ENCODE results near the gene MTHFD1L.

Gene MTHFD1L

GRCh38 chr6:151004383-151005024, 139.0 kb downstream of the MTHFD1L start:
- TF ChIP-seq POLR2AphosphoS5 (IDR thresholded peaks at IDR 0.05; ENCODE audit: low read depth, low read length): no peak
- TF ChIP-seq POU2F2 (IDR thresholded peaks at IDR 0.05; ENCODE audit: low read depth, low read length): no peak
- no peak for TF ChIP-seq POLR2A (IDR thresholded peaks at IDR 0.05; ENCODE audit: low read depth, low read length)
- TF ChIP-seq TAF1 (IDR thresholded peaks at IDR 0.05; ENCODE audit: low read depth, low read length): no peak
- no peak for TF ChIP-seq PAX5 (IDR thresholded peaks at IDR 0.05; ENCODE audit: insufficient read depth, low read length, severe bottlenecking)
- no peak for TF ChIP-seq SPI1 (IDR thresholded peaks at IDR 0.05; ENCODE audit: low read depth, low read length)

GRCh38 chr6:151005164-151005563, 139.7 kb downstream of the MTHFD1L start:
- FAIRE-seq (no peak), DNase-seq (ENCODE audit: insufficient read length, low spot score) (no peak)
- TF ChIP-seq TAF1 (IDR thresholded peaks at IDR 0.05; ENCODE audit: low read depth, low read length) (no peak), PAX5 (IDR thresholded peaks at IDR 0.05; ENCODE audit: insufficient read depth, low read length, severe bottlenecking) (no peak), POLR2A (IDR thresholded peaks at IDR 0.05; ENCODE audit: low read depth, low read length) (no peak), POU2F2 (IDR thresholded peaks at IDR 0.05; ENCODE audit: low read depth, low read length) (no peak), SPI1 (IDR thresholded peaks at IDR 0.05; ENCODE audit: low read depth, low read length) (no peak), POLR2AphosphoS5 (IDR thresholded peaks at IDR 0.05; ENCODE audit: low read depth, low read length) (no peak)

More at GRCh38 chr6:151004383-151005024, 139.0 kb downstream of the MTHFD1L start:
- DNase-seq (ENCODE audit: insufficient read length, low spot score): no peak
- no peak for FAIRE-seq

- DNase-seq (ENCODE audit: insufficient read length, low spot score) (no peak), FAIRE-seq (no peak)
- TF ChIP-seq PAX5 (IDR thresholded peaks at IDR 0.05; ENCODE audit: insufficient read depth, low read length, severe bottlenecking) (no peak), TAF1 (IDR thresholded peaks at IDR 0.05; ENCODE audit: low read depth, low read length) (no peak), SPI1 (IDR thresholded peaks at IDR 0.05; ENCODE audit: low read depth, low read length) (no peak), POLR2AphosphoS5 (IDR thresholded peaks at IDR 0.05; ENCODE audit: low read depth, low read length) (no peak), POU2F2 (IDR thresholded peaks at IDR 0.05; ENCODE audit: low read depth, low read length) (no peak), POLR2A (IDR thresholded peaks at IDR 0.05; ENCODE audit: low read depth, low read length) (no peak)
Measured at GRCh38 chr6:151005896-151006632, 140.6 kb downstream of the MTHFD1L start.

- no peak for DNase-seq (ENCODE audit: insufficient read length, low spot score)
- no peak for FAIRE-seq
- TF ChIP-seq POU2F2 (IDR thresholded peaks at IDR 0.05; ENCODE audit: low read depth, low read length) (no peak), PAX5 (IDR thresholded peaks at IDR 0.05; ENCODE audit: insufficient read depth, low read length, severe bottlenecking) (no peak), POLR2A (IDR thresholded peaks at IDR 0.05; ENCODE audit: low read depth, low read length) (no peak), SPI1 (IDR thresholded peaks at IDR 0.05; ENCODE audit: low read depth, low read length) (no peak), TAF1 (IDR thresholded peaks at IDR 0.05; ENCODE audit: low read depth, low read length) (no peak), POLR2AphosphoS5 (IDR thresholded peaks at IDR 0.05; ENCODE audit: low read depth, low read length) (no peak)
Measured at GRCh38 chr6:151007076-151007475, 141.6 kb downstream of the MTHFD1L start.

- no peak for FAIRE-seq
- TF ChIP-seq POLR2A (IDR thresholded peaks at IDR 0.05; ENCODE audit: low read depth, low read length) (no peak), PAX5 (IDR thresholded peaks at IDR 0.05; ENCODE audit: insufficient read depth, low read length, severe bottlenecking) (no peak), POU2F2 (IDR thresholded peaks at IDR 0.05; ENCODE audit: low read depth, low read length) (no peak), SPI1 (IDR thresholded peaks at IDR 0.05; ENCODE audit: low read depth, low read length) (no peak), POLR2AphosphoS5 (IDR thresholded peaks at IDR 0.05; ENCODE audit: low read depth, low read length) (no peak), TAF1 (IDR thresholded peaks at IDR 0.05; ENCODE audit: low read depth, low read length) (no peak)
- DNase-seq (ENCODE audit: insufficient read length, low spot score): no peak
Measured at GRCh38 chr6:151007922-151008321, 142.4 kb downstream of the MTHFD1L start.

GRCh38 chr6:151008425-151008824, 142.9 kb downstream of the MTHFD1L start:
- DNase-seq (ENCODE audit: insufficient read length, low spot score): no peak
- TF ChIP-seq SPI1 (IDR thresholded peaks at IDR 0.05; ENCODE audit: low read depth, low read length): no peak
- TF ChIP-seq POU2F2 (IDR thresholded peaks at IDR 0.05; ENCODE audit: low read depth, low read length): no peak
- TF ChIP-seq PAX5 (IDR thresholded peaks at IDR 0.05; ENCODE audit: insufficient read depth, low read length, severe bottlenecking): no peak
- no peak for TF ChIP-seq POLR2AphosphoS5 (IDR thresholded peaks at IDR 0.05; ENCODE audit: low read depth, low read length)
- no peak for TF ChIP-seq POLR2A (IDR thresholded peaks at IDR 0.05; ENCODE audit: low read depth, low read length)
- TF ChIP-seq TAF1 (IDR thresholded peaks at IDR 0.05; ENCODE audit: low read depth, low read length): no peak
- FAIRE-seq: no peak

- FAIRE-seq (no peak), DNase-seq (ENCODE audit: insufficient read length, low spot score) (no peak)
- TF ChIP-seq TAF1 (IDR thresholded peaks at IDR 0.05; ENCODE audit: low read depth, low read length): no peak
- TF ChIP-seq PAX5 (IDR thresholded peaks at IDR 0.05; ENCODE audit: insufficient read depth, low read length, severe bottlenecking): no peak
- no peak for TF ChIP-seq SPI1 (IDR thresholded peaks at IDR 0.05; ENCODE audit: low read depth, low read length)
- no peak for TF ChIP-seq POLR2A (IDR thresholded peaks at IDR 0.05; ENCODE audit: low read depth, low read length)
- no peak for TF ChIP-seq POLR2AphosphoS5 (IDR thresholded peaks at IDR 0.05; ENCODE audit: low read depth, low read length)
- TF ChIP-seq POU2F2 (IDR thresholded peaks at IDR 0.05; ENCODE audit: low read depth, low read length): no peak
Measured at GRCh38 chr6:151009576-151009975, 144.1 kb downstream of the MTHFD1L start.

- DNase-seq (ENCODE audit: insufficient read length, low spot score): no peak
Measured at GRCh38 chr6:151010071-151010470, 144.6 kb downstream of the MTHFD1L start.

More at GRCh38 chr6:151010071-151010470, 144.6 kb downstream of the MTHFD1L start:
- TF ChIP-seq POU2F2 (IDR thresholded peaks at IDR 0.05; ENCODE audit: low read depth, low read length) (no peak), POLR2A (IDR thresholded peaks at IDR 0.05; ENCODE audit: low read depth, low read length) (no peak), PAX5 (IDR thresholded peaks at IDR 0.05; ENCODE audit: insufficient read depth, low read length, severe bottlenecking) (no peak), TAF1 (IDR thresholded peaks at IDR 0.05; ENCODE audit: low read depth, low read length) (no peak), SPI1 (IDR thresholded peaks at IDR 0.05; ENCODE audit: low read depth, low read length) (no peak), POLR2AphosphoS5 (IDR thresholded peaks at IDR 0.05; ENCODE audit: low read depth, low read length) (no peak)
- FAIRE-seq: no peak

Measured in GM12891 (cell line).